Measurements from ENCODE around the gene DPF3.

The DPF3 gene

GRCh38 chr14:72606879-72607278 lies 287.0 kb downstream of the DPF3 start:
- no peak for TF ChIP-seq CTCF (IDR thresholded peaks at IDR 0.05)

GRCh38 chr14:72605921-72606220 lies 288.0 kb downstream of the DPF3 start:
- TF ChIP-seq CTCF (IDR thresholded peaks at IDR 0.05), result no peak

GRCh38 chr14:72605096-72605920 lies 288.6 kb downstream of the DPF3 start:
- no peak for TF ChIP-seq CTCF (IDR thresholded peaks at IDR 0.05)

GRCh38 chr14:72604133-72604532 lies 289.8 kb downstream of the DPF3 start:
- no peak for TF ChIP-seq CTCF (IDR thresholded peaks at IDR 0.05)

GRCh38 chr14:72603639-72604038 lies 290.3 kb downstream of the DPF3 start:
- no peak for TF ChIP-seq CTCF (IDR thresholded peaks at IDR 0.05)

GRCh38 chr14:72600551-72601330 lies 293.2 kb downstream of the DPF3 start:
- no peak for TF ChIP-seq CTCF (IDR thresholded peaks at IDR 0.05)

GRCh38 chr14:72599579-72600470 lies 294.1 kb downstream of the DPF3 start:
- TF ChIP-seq CTCF (IDR thresholded peaks at IDR 0.05), result no peak

Measured in LNCAP (cell line).